GM21381 (cell line): ENCODE data around the gene ARHGAP18.

Source experiments
- ATAC-seq: cut with Tn5 transposase; IDR thresholded peaks from one replicate; pipeline ENCODE4 v1.9.1; 2021; ENCODE audit warnings: mild to moderate bottlenecking, moderate library complexity; ENCODE audit not compliant: unreplicated experiment

Gene ARHGAP18

GRCh38 chr6:129709769-129710449 lies at the start of gene ARHGAP18:
TSS of gene ARHGAP18 (minus strand) at chr6:129710177. CDS start at chr6:129710136, 41 bp downstream.
- ATAC-seq, result peak; percentile 95

- no peak for ATAC-seq
These were observed 45.8 kb upstream of the ARHGAP18 start for GRCh38 chr6:129755787-129756186.

- ATAC-seq, result no peak
These were observed 44.8 kb upstream of the ARHGAP18 start for GRCh38 chr6:129754750-129755149.

- ATAC-seq, result no peak
These were observed 43.4 kb upstream of the ARHGAP18 start for GRCh38 chr6:129753422-129753821.

- ATAC-seq, result no peak
These were observed 41.4 kb upstream of the ARHGAP18 start for GRCh38 chr6:129751384-129751783.

- ATAC-seq, result no peak
These were observed 40.4 kb upstream of the ARHGAP18 start for GRCh38 chr6:129750360-129750759.

- ATAC-seq, result peak; percentile 37
These were observed 39.8 kb upstream of the ARHGAP18 start for GRCh38 chr6:129749749-129750120.

GRCh38 chr6:129748901-129749748 lies 39.1 kb upstream of the ARHGAP18 start:
- peak; percentile 27 for ATAC-seq

GRCh38 chr6:129748212-129748900 lies 38.4 kb upstream of the ARHGAP18 start:
- peak; percentile 88 for ATAC-seq

- no peak for ATAC-seq
These were observed 37.7 kb upstream of the ARHGAP18 start for GRCh38 chr6:129747588-129748112.

- no peak for ATAC-seq
These were observed 34.9 kb upstream of the ARHGAP18 start for GRCh38 chr6:129744880-129745237.

GRCh38 chr6:129744201-129744879 lies 34.4 kb upstream of the ARHGAP18 start:
- no peak for ATAC-seq

- no peak for ATAC-seq
These were observed 30.0 kb upstream of the ARHGAP18 start for GRCh38 chr6:129740013-129740412.

- no peak for ATAC-seq
These were observed 26.1 kb upstream of the ARHGAP18 start for GRCh38 chr6:129736105-129736504.

- no peak for ATAC-seq
These were observed 23.3 kb upstream of the ARHGAP18 start for GRCh38 chr6:129733290-129733689.

- no peak for ATAC-seq
These were observed 22.6 kb upstream of the ARHGAP18 start for GRCh38 chr6:129732542-129732941.

- ATAC-seq, result no peak
These were observed 22.1 kb upstream of the ARHGAP18 start for GRCh38 chr6:129732034-129732433.

- no peak for ATAC-seq
These were observed 21.5 kb upstream of the ARHGAP18 start for GRCh38 chr6:129731428-129731827.

- peak; percentile 64 for ATAC-seq
These were observed 20.6 kb upstream of the ARHGAP18 start for GRCh38 chr6:129730477-129731165.

GRCh38 chr6:129726650-129727049 lies 16.7 kb upstream of the ARHGAP18 start:
- ATAC-seq, result no peak
